Hematopoietic multipotent progenitor cell treated with erythropoietin and hydrocortisone succinate and interleukin-3 and kit ligand, for 8 days (in vitro differentiated cells): ENCODE results near the gene RNGTT.
A peak's percentile ranks its signal among the peaks of the same experiment; 100 is the strongest.

Experiments
- DNase-seq: peaks from one replicate; pipeline ENCODE4 v3.0.0-alpha.2; 2015

Gene RNGTT

DNA sequence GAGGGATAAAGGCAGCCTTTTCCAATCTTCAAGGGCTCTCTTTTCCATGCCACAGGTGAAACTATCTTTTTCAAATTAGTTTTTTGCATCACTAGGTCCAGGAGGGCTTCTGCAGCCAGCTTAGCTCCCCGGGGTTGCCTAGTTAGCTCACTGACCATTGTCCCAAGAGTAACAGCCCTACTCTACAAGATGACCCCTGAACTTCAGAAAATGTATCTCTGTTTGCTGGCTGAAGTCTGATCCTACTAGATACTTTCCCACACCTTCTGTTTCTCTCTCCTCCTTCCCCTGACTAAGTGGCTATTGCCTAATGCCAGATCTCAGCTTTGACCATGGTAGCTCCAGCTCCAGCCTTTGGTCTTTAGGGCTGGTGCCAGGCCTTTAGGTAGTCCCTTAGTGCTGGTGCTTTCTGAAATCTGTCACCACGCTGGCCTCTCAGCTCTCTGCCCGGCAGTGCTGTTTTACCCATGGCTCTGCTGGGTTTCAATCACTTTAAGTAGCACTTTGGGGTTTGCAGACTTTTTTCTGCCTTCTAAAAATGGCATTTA is 255.1 kb downstream of the RNGTT start:
- no peak for DNase-seq

DNA sequence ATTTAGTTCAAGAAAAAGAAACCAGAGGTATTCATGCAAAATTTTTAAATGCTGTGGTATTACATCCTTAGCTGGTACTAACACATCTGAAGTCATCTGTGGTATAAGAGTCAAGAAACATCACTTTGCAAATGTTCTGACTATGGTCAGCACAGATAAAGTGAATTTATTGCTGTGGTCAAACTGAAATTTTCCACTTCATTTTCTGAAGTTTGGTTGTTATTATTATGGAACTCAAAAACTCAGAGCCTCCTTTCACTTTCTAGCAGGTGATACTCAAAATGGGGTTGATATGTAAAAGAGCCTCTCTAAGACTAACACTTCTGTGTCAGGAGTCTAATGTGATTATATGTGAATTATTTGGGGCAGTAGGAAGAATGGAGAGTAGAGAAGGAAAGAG is 257.8 kb downstream of the RNGTT start:
- peak; percentile 59 for DNase-seq

DNA sequence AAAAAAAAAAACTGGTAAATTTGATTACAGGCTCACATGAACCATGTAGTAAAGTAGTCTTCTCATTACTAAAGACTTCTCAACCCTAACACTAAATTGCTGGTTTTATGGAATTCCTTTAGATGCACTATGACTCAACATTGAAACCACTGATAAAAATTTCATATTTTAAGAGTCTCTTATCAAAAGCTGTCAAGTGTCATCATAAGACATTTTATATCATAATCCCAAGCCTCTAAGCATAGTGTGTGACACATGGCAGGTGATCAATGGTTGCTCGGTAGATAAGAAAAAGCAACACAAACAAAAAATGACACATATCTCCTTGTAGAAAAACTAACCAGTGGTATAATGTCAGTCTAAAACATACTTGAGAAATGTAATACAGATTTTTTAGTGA is 258.4 kb downstream of the RNGTT start:
- peak; percentile 76 for DNase-seq

DNA sequence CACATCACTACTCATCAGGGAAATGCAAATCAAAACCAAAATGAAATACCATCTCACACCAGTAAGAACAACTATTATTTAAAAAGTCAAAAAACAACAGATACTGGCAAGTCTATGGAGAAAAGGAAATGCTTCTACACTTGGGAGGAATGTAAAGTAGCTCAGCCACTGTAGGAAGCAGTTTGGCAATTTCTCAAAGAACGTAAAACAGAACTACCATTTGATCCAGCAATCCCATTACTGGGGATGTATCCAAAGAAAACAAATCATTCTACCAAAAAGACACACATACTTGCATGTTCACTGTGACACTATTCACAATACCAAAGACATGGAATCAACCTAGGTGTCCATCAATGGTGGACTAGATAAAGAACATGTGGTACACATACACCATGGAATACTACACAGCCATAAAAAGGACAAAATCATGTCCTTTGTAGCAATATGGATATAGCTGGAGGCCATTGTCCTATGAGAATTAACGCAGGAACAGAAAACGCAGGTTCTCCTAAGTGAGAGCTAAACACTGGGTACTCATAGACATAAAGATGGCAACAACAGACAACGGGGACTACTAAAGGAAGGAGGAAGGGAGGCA is 260.4 kb downstream of the RNGTT start:
- no peak for DNase-seq

DNA sequence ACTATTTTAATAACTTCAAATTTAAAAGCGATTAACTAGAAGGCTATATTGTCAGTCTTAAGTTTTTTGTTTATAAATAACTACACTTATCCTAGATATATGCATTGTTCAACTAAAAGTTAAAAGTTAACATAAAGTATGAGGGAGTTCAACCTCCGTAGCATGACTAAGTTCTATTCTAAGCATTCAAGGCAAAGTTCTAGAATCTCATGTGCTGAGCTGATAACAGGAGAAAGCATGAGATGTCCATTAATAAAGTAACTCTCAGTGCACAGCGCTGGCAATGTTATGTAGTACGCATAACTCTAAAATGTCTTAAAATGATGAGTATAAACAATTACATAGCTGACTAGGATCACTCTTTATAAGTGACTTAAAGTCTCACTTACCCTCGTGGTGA is 264.8 kb downstream of the RNGTT start:
- DNase-seq, result peak; percentile 49

DNA sequence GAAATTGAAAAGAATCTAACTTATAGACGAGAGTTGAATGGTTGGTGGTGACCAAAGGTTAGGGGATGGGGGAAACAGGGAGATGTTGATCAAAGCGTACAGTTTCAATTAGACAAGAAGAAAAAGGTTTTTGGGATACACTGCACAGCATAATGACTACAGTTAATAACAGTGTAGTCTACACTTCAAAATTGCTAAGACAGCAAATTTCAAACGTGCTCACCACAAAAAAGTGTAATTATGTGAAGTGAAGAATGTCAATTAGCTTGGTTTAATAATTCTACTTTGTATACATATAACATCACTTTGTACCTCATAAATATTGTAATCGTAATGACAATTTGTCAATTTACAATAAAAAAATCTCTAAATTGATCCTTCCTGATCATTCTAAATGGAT is 267.5 kb downstream of the RNGTT start:
- DNase-seq, result no peak

DNA sequence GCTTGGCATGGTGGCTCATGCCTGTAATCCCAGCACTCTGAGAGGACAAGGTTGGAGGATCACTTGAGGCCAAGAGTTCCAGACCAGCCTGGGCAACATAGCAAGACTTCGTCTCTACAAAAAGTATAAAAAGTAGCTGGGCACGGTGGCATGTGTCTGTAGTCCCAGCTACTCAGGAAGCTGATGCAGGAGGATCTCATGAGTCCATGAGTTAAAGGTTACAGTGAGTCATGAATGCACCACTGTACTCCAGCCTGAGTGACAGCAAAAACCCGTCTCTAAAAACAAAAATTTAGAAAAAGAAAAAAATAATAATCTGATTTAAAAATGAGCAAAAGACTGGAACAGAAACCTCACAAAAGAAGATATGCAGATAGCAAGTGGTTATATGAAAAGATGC is 279.7 kb downstream of the RNGTT start:
- no peak for DNase-seq

DNA sequence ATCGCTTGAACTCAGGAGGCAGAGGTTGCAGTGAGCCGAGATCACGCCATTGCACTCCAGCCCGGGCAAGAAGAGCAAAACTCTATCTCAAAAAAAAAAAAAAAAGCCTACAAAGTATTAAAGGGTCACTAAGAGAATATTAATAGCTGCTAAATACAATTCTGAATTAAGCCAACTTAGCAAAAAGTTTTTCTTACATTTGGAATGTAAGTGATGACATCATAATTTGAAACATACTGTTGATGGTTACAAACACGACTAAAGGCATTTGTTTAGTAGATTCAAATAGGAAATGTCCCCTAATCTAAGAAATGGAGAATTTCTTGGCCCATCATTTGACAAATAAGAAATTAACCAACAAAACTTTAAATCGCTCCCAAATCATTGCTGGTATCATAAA is 282.8 kb downstream of the RNGTT start:
- DNase-seq, result no peak

DNA sequence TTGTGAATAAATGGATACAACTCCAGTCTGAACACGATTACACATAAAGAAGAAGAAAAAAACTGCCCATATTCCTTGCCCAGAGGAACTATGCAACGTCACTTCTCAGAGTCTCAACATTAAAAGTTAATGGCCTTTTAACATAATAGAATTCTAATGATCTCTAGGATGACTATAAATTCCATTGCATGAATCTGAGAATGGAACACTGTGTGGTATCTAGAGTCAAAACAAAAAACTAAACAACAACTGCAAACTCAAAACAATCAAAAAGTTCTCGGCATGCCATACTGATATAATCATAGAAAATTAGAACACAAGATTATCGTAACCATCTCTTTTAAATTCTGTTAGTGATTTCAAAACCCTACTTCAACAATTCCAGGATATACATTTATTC is 283.6 kb downstream of the RNGTT start:
- DNase-seq, result no peak

DNA sequence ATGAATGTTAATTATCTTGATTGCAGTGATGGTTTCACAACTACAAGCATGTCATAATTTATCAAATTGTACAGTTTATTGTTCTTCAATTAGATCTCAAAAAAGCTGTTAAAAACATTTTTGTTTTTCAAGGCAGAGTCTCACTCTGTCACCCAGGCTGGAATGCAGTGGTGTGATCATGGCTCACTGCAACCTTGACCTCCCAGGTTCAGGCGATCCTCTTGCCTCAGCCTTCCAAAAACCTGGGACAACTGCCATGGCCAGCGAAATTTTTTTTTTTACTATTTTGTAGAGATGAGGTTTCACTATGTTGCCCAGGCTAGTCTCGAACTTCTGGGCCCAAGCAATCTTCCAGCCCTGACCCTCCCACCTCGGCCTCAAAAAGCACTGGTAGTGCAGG is 286.1 kb downstream of the RNGTT start:
- DNase-seq, result no peak

DNA sequence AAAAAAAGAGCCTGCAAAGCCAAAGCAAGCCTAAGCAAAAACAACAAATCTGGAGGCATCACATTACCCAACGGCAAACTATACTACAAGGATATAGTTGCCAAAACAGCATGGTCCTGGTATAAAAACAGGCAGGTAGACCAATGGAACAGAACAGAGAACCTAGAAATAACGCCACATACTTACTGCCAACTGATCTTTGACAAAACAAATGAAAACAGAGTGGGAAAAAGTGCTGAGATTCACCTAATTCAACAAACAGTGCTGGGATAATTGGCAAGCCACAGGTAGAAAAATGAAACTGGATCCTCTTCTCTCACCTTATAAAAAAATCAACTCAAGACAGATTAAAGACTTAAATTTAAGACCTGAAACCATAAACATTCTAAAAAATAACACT is 291.8 kb downstream of the RNGTT start:
- no peak for DNase-seq

DNA sequence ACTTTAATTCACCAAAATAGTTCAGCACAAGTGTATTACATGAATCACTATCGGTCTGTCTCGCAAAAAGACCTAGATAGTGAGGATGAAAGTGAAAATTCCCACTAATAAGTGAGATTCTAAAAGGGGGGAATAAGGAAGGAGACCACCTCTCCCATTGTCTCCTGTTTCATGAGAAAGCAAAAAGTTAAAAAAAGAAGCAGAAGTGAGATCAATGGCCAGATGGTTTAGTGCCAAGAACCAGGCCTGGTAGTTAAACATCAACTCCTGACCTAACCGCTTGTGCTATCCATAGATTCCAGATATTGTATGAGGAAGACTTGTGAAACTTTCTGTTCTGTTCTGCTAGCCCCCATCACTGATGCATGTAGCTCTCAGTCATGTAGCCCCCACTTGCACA is 293.0 kb downstream of the RNGTT start:
- no peak for DNase-seq

DNA sequence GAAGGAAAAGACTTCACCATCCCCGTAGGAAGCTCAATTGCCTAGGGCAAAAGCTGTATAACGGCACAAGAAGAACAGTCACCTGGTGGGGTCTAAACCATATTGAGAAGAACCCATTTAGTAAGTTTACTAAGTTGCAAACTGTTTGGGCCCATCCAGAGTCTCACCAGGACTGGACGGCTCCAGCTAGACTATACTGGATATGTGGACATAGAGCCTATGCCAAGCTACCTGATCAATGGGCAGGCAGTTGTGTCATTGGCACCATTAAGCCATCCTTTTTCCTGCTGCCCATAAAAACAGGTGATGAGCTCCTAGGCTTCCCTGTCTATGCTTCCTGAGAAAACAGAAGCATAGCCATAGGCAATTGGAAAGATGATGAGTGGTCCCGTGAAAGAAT is 293.9 kb downstream of the RNGTT start:
- no peak for DNase-seq

DNA sequence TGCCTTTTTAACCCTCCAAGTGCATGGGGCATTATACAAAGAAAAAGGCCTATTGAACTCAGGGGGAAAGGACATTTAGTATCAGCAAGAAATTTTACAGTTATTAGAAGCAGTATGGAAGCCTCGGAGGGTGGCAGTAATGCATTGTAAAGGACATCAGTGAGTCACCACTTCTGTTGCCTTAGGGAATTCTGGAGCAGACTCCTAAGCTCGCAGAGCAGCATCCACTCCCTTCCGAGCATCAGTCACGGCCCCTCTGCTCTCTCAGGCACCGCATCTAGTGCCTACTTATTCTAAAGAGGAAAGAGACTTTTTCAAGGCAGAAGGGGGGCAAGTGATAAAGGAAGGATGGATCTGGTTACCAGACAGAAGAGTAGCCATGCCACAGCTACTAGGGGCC is 296.5 kb downstream of the RNGTT start:
- no peak for DNase-seq

DNA sequence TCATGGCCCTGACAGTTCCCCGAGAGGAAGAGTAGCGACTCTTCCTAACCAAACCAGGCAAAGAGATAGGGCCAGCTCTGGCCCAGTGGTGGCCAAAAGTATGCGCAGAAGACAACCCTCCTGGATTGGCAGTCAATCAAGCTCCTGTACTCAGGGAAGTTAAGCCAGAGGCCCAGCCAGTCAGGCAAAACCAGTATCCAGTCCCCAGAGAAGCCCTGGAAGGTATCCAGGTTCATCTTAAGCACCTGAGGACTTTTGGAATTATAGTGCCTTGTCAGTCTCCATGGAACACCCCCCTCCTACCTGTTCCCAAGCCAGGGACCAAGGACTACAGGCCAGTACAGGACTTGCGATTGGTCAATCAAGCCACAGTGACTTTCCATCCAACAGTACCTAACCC is 298.3 kb downstream of the RNGTT start:
- no peak for DNase-seq

DNA sequence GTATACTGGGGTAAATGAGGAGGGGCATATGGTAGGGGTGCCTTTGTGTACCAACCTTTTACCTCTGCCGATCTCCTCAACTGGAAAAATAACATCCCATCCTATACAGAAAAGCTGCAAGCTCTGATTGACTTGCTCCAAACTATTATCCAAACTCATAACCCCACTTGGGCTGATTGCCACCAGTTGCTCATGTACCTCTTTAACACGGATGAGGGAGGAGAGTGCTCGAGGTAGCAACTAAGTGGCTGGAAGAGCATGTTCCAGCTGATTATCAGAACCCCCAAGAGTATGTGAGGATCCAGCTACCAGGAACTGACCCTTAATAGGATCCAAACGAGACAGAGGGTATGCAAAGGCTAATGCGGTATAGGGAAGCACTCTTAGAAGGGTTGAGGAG is 299.6 kb downstream of the RNGTT start:
- DNase-seq, result no peak

DNA sequence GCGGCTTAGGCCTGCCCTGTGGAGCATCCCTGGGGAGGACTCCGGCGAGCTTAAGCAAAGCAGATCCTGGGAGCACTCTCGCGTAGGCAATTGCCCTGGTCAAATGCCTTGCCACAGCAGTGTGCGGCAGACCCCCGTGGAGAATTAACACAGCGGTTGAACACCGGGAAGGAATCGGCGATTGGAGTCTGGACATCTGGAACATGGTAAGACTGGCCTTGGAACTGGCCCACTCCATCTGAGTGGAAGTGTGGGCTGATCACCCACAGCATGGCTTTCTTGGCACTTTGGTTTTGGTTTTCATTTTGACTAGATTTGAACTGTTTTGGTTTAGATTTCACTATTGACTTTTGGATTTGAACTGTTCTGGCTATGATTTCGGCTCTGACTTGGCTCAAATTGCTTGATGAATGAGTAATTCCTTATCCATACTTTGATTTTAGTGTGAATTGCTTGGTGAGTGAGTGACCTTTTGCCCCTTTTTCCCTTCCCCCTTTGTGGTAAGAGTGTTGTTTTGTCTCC is 300.7 kb downstream of the RNGTT start:
- DNase-seq, result no peak

DNA sequence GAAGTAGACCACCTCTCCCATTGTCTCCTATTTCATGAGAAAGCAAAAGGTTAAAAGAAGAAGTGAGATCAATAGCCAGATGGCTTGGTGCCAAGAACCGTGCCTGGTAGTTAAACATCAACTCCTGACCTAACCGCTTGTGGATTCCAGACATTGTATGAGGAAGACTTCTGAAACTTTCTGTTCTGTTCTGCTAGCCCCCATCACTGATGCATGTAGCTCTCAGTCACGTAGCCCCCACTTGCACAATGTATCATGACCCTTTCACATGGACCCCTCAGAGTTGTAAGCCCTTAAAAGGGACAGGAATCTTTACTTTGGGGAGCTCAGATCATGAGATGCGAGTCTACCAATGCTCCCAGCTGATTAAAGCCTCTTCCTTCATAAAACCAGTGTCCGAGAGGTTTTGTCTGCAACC is 301.2 kb downstream of the RNGTT start:
- peak; percentile 9 for DNase-seq

DNA sequence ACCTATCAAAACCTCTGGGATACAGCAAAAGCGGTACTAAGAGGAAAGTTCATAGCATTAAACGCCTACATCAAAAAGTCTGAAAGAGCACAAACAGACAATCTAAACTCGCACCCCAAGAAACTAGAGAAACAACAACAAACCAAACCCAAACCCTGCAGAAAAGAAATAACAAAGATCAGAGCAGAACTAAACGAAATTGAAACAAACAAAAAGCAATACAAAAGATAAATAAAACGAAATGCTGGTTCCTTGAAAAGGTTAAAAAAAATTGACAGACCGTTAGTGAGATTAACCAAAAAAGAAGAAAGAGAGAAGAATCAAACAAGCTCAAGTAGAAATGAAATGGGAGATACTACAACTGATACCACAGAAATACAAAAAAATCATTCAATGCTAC is 302.3 kb downstream of the RNGTT start:
- DNase-seq, result no peak

DNA sequence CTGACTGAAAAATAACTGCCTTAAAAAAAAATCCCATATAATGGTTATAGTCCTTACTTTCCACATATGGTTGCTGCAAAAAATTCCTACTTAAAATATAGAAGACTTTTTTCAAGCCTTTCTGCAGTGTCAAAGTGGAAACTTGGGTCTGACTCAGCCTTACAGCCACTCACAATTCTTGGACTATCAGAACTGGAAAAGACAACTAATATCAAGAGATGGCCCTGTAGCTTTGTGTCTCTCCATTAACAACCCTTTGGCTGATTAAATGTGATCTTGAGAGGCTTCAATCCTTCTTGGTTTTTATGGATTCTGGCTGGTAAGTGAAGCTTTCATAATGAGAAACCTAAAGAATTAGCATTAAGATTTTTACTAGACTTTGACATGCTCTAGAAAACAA is 307.8 kb downstream of the RNGTT start:
- no peak for DNase-seq

DNA sequence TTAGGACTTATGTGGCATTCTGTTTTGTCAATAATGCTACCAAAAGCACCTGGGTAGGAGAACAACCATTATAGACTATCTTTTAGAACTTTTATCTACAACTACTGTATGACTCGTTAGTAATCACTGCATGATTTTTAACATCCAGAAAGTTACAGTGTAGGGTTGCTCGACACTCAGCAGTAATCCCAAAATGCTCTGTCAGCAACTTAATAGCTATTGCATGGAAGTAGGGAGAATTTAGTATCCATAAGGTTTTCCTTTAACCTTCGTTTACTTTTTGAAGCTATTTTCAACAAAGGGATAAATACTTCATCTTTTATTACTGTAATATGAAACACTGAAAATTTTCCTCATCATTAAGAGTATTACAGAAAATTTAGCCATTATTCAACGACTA is 309.5 kb downstream of the RNGTT start:
- no peak for DNase-seq

DNA sequence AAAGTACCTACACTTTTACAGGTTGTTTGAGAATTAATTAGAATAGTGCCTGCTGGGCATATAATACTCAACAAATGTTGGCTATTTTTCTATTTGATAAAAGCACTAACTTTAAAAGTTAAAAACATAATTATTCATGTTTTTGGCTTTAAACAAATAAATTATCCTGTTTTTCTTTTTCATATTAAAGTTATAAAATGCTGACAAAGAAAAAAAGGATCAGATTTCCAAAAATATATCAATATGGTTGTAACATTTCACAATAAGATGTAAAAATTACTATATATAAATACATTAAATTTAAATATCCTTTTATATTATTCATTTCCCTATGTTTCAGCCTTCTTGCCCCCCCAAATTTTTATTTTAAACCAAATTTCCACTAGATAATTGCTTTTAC is 312.0 kb downstream of the RNGTT start:
- DNase-seq, result no peak

DNA sequence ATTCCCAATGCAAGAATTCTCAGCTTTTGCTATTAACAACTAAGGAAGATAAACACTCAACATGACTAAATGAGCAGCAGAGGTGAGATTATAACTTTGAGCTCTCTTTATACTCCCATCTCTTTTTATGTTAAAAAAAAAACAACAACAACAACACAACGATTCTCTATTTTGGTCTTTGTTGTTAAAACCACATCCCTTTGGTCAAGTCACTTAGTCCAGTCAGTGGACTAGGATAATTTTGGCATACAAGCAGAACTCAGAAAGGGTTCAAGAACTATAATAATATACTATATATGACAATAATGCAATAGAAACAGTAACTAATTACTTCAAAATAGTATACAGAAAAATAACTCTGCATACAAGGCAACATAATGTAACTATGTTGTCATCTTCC is 312.4 kb downstream of the RNGTT start:
- no peak for DNase-seq

DNA sequence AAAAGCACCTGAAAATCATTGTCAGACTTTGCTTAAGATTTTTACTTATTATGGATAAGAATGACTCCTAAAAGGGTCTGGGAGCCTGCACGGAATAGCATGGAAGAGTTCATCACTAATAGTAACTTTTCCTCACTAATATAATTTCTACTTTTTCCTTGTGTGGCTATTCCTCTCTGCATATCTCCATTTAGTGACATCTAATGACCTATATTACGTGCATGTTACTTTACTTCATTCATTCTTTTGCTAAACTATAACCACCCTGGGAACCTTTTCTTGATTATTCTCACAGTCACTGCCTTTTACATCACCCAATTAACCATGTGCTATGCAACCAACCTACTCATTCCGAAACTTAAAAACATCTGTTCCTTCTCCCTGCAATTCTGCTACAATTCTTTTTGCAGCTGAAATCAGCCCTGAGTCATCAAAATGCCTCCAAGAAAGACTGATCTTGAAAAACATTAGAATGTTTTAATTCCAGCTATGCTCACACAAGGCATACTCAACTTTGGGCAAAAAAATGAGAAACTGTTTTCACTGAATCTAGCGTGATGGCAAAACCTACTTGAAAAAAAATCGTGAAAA is 313.3 kb downstream of the RNGTT start:
- DNase-seq, result no peak
